ENCODE results near the gene DOK4.

Gene DOK4

DNA sequence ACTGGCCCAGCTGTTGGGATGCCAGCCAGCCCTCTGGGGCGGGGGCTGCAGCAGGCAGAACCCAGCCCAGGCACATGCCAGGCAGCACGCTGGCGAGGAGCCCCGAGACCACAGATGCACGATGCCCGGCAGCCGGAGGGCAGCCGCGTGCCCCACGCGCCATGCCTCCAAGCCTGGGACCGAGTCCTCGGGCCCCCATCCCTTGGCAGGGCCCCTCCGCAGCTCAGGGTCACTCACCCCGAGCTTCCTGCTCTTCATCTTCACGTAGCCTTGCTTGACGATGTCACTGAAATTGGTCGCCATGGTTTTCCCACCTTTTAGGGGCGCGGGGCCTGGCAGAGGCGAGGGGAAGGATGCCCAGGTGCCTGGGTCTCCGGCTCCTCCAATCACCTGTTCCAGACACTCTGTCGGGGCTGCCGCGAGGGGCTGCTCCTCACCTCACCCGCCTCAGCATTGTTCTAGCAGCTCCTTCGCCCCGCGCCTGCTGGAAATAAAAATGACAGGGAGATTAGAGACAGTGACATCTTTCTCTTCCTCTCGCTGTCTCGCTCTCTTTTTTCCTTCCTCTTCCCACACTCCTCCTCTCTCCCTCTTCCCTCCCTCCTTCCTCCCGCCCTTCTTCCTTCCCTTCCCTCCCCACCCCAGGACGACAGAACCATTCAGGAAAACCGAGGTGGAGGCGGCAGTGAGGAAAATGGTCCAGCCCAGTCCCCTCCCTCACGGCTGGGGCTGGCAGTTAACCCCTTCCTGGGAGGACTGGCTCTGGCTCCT is 6.9 kb downstream of the DOK4 start:
- TF ChIP-seq, protein P1, sequence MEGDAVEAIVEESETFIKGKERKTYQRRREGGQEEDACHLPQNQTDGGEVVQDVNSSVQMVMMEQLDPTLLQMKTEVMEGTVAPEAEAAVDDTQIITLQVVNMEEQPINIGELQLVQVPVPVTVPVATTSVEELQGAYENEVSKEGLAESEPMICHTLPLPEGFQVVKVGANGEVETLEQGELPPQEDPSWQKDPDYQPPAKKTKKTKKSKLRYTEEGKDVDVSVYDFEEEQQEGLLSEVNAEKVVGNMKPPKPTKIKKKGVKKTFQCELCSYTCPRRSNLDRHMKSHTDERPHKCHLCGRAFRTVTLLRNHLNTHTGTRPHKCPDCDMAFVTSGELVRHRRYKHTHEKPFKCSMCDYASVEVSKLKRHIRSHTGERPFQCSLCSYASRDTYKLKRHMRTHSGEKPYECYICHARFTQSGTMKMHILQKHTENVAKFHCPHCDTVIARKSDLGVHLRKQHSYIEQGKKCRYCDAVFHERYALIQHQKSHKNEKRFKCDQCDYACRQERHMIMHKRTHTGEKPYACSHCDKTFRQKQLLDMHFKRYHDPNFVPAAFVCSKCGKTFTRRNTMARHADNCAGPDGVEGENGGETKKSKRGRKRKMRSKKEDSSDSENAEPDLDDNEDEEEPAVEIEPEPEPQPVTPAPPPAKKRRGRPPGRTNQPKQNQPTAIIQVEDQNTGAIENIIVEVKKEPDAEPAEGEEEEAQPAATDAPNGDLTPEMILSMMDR (IDR thresholded peaks at IDR 0.05; ENCODE audit: low read depth, low read length), result no peak
- peak; percentile 27 for DNase-seq (ENCODE audit: extremely low read depth, low read depth)

DNA sequence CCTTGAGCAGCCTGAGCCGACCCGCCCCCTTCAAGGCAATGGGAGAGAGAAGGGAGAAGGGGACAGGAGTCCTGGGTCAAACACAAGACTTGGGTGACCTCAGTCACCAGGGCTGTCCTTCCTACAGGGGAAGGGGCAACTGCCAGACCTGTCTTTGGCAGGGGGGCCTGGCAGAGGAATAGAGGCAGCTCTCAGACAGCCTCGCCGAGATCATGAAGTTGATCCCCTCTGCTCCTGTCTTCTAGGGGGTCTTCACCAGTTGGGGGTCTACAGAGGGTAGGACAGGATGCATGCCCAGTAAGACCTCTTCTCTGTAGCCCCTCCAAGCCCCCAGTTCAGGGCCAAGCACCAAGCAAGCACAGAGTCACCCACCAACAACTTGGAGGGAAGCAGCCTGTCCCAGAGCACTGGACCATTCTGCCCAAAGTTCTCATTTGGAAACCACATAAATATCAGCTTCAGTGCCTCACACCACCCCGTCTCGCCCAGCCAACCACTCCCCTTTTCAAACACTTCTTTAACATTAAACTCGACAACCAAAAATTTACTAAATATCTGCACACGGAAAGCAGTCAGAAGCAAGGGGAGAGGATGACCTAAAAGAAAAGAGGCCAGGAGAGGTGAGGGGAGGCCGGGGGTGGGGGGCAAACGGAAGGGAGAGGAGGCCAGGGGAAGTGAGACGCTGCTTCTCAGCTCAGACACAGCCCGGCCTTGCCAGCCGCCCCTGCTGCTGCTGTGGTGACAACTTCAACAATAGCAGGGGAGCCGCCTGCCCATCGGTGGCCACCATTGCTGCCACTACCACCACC is 7.7 kb downstream of the DOK4 start:
- DNase-seq (ENCODE audit: extremely low read depth, low read depth), result no peak
- TF ChIP-seq, protein P1 (IDR thresholded peaks at IDR 0.05; ENCODE audit: low read depth, low read length), result no peak

DNA sequence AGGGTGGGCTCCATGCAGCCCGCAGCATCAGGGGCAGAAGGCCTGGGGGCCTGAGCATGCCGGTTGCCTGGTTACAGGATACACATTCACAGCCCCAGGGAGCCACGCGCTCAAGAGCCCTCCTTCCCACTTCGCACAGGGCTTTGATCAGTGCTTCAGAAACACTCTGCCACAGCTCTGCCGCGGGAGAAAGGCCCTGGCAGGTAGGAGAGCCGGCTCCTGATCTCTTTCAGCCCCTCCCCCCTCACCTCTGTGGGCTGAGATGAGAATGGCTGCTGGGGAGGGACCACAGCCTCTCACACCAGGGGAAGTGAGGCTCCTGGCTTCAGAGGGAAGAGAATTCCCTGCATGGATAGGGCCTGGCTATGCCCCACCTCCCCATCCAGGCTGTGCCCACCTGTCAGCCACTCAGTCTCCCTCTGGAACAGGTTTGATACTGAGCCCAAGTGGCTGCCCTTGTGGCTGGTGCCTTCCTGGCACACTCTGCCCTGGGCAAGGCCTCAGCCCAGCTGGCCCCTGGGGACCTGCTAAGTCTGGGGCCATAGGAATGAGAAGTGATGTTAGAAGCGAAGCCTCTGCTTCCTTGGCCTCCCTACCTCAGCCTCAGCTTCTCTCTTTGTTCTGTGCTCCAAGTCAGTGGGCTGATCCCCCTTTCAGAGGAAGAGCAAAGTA is 8.6 kb downstream of the DOK4 start:
- TF ChIP-seq, protein P1 (IDR thresholded peaks at IDR 0.05; ENCODE audit: low read depth, low read length), result no peak
- no peak for DNase-seq (ENCODE audit: extremely low read depth, low read depth)

DNA sequence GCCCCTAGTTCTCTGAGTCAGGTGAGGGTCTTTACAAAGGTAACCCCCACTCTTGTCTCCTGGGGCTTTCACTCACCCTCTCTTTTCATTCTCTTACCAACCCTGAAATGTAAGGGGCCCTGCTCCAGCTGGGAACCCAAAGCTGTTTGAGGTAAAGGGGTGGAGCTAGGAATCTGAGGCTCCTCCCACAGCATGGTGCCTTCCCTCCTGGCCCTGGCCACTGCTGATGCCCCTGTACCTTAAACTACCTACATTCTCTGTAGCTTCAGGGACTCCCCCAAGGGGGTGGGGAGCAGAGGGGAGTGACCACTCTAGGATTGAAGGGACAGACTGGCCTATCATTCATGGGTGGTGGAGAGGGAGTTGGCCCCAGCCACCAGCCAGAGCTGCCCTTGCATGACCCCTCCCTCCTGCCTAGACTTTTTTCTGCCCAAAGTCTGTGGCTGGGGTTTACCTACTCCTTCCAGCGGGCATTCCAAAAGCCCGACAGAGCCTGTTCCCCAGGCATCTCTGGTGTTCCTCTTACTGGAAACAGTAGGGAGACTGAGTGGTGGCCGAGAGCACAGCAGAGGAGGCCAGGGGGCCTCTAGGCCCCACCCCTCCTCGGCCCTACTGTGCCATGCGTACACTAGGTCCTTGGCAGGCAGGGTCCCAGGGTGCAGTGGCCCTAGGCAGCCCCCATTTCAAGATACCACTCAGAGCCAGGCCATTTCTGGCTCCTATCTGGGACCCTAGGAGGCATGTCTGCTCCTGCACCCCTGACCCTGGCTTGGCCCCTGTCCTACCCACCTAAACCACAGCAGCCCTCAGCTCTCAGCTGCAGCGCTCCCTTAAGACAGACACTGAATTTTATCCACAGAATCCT is 9.5 kb downstream of the DOK4 start:
- no peak for DNase-seq (ENCODE audit: extremely low read depth, low read depth)
- TF ChIP-seq, protein P1 (IDR thresholded peaks at IDR 0.05; ENCODE audit: low read depth, low read length), result no peak

DNA sequence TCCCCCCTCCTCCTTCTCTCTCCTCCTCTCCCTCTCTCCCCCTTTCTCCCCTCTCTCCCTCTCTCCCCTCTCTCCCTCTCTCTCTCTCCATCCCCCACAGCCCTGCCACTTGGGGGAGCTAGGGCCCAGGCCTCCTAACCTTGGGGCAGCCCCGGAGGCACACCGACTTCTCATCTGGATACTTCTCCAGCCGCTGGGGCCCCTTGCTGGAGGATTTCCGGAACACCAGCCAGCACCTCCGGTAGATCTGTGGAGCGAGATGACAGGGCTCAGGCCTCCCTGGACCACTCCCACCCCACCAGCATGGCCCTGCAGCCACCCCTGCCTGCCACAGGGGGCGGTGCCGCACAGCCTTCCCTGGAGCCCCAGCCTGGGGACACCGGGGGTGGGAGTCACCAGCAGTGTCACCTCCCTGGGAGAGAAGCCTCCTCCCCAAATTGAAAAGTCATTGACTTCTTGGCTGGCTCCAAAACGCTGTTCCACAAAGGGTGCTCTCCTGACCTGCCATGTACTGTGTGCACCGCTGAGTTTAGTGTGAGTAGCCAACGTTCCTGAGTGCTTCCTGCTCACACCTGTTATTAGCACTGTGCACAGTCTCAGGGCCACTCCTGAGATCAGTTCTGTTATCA is 10.5 kb downstream of the DOK4 start:
- DNase-seq (ENCODE audit: extremely low read depth, low read depth), result no peak
- TF ChIP-seq, protein P1 (IDR thresholded peaks at IDR 0.05; ENCODE audit: low read depth, low read length), result no peak; the same call in none of the 2 replicates

Data from AG09319 (cell line).